IMR-90 (cell line): ENCODE results near the gene MMD2. TPM values are rescaled to one million over a fixed set of nuclear protein-coding genes. Genes with fewer than 3 reads are reported as not detected.

ENCODE experiments used
- ATAC-seq: fragments of 200-7000 bp; cut with Tn5 transposase; 2 replicates; pipeline ENCODE4 v1.9.1; 2020; ENCODE audit warnings: low read depth, mild to moderate bottlenecking, moderate library complexity
- BruUV-seq: library from RNA; stranded (reverse); fragments of 400-500 nt; replicated peaks from 2 replicates; lab custom pipeline; 2021; lab: Mats Ljungman, UMichigan
- CTCF ChIA-PET: fragments of 300-600 bp; formaldehyde crosslinking; extraction: SDS; loops from one replicate; lab custom pipeline; 2021; ENCODE audit warnings: antibody characterized with exemption; lab: Yijun Ruan, JAX
- POLR2A ChIA-PET: fragments of 300-600 bp; sonication (Branson Sonifier 250); formaldehyde crosslinking; loops from one replicate; lab custom pipeline; 2022; ENCODE audit warnings: antibody characterized with exemption; ENCODE audit not compliant: unreplicated experiment; lab: Charles Lee
- DNase-seq: peaks from one replicate; pipeline ENCODE4 v3.0.0; 2013
- H2AFZ ChIP-seq: replicated peaks from 2 replicates; pipeline ENCODE3; 2013; ENCODE audit warnings: low read length, mild to moderate bottlenecking; ENCODE audit not compliant: poor library complexity
- H2AK5ac ChIP-seq: 2 replicates; pipeline ENCODE4 v1.6.1; 2013; ENCODE audit warnings: low read depth, low read length, inconsistent platforms
- H2AK9ac ChIP-seq: replicated peaks from 2 replicates; pipeline ENCODE3; 2013; ENCODE audit warnings: mild to moderate bottlenecking, low read depth, low read length, moderate library complexity; ENCODE audit not compliant: poor library complexity
- H2BK120ac ChIP-seq: 2 replicates; pipeline ENCODE4 v1.6.1; 2013; ENCODE audit warnings: low read depth, low read length, inconsistent platforms
- H2BK15ac ChIP-seq: 3 replicates; pipeline ENCODE4 v1.6.1; 2013; ENCODE audit warnings: low read depth, low read length, inconsistent platforms
- H2BK20ac ChIP-seq: 2 replicates; pipeline ENCODE4 v1.6.1; 2013; ENCODE audit warnings: low read depth, mild to moderate bottlenecking, inconsistent platforms, low read length, moderate library complexity
- H2BK5ac ChIP-seq: 2 replicates; pipeline ENCODE4 v1.6.1; 2013; ENCODE audit warnings: mild to moderate bottlenecking, low read depth, low read length, inconsistent platforms; ENCODE audit not compliant: poor library complexity, severe bottlenecking
- H3K14ac ChIP-seq: replicated peaks from 2 replicates; pipeline ENCODE4 v1.6.1; 2013; ENCODE audit warnings: low read depth, low read length, inconsistent platforms
- H3K18ac ChIP-seq: 2 replicates; pipeline ENCODE4 v1.6.1; 2013; ENCODE audit warnings: low read depth, low read length, control low read depth
- H3K23ac ChIP-seq: 2 replicates; pipeline ENCODE4 v1.6.1; 2013; ENCODE audit warnings: low read depth, low read length, inconsistent platforms
- H3K27ac ChIP-seq: 2 replicates; pipeline ENCODE4 v1.5.1; 2013; ENCODE audit warnings: mild to moderate bottlenecking, control low read depth, low read length; ENCODE audit not compliant: insufficient read depth
- H3K27me3 ChIP-seq: 2 replicates; pipeline ENCODE4 v1.6.1; 2013; ENCODE audit warnings: low read length; ENCODE audit not compliant: control insufficient read depth, insufficient read depth
- H3K36me3 ChIP-seq: 2 replicates; pipeline ENCODE4 v1.6.1; 2013; ENCODE audit warnings: low read length, mixed read lengths; ENCODE audit not compliant: control insufficient read depth, insufficient read depth
- H3K4ac ChIP-seq: 2 replicates; pipeline ENCODE4 v1.6.1; 2013; ENCODE audit warnings: low read depth, low read length, inconsistent platforms
- H3K4me1 ChIP-seq: 2 replicates; pipeline ENCODE4 v1.6.1; 2013; ENCODE audit warnings: low read length, mixed read lengths; ENCODE audit not compliant: control insufficient read depth, insufficient read depth
- H3K4me2 ChIP-seq: 2 replicates; pipeline ENCODE4 v1.6.1; 2013; ENCODE audit warnings: low read depth, mild to moderate bottlenecking, control low read depth, low read length, moderate library complexity
- H3K4me3 ChIP-seq: 2 replicates; pipeline ENCODE4 v1.5.1; 2013; ENCODE audit warnings: low read depth, mild to moderate bottlenecking, control low read depth, low read length, moderate library complexity; ENCODE audit not compliant: insufficient read depth
- H3K56ac ChIP-seq: 2 replicates; pipeline ENCODE4 v1.6.1; 2013; ENCODE audit warnings: low read length, inconsistent platforms; ENCODE audit not compliant: insufficient read depth; ENCODE audit errors: extremely low read depth
- H3K79me1 ChIP-seq, 2 experiments: 2 replicates each; pipeline ENCODE4 v1.6.1; 2013; ENCODE audit warnings: low read length in 2 of 2, inconsistent platforms in 1 of 2, low read depth in 1 of 2
- H3K9ac ChIP-seq: 2 replicates; pipeline ENCODE4 v1.6.1; 2013; ENCODE audit warnings: low read depth, low read length, control low read depth
- H3K9me1 ChIP-seq: 2 replicates; pipeline ENCODE4 v1.6.1; 2013; ENCODE audit warnings: low read length, inconsistent platforms; ENCODE audit not compliant: insufficient read depth
- H3K9me3 ChIP-seq: 2 replicates; pipeline ENCODE4 v1.6.1; 2013; ENCODE audit warnings: low read length; ENCODE audit not compliant: control insufficient read depth, insufficient read depth
- H4K20me1 ChIP-seq: 2 replicates; pipeline ENCODE4 v1.6.1; 2013; ENCODE audit warnings: low read length, inconsistent platforms; ENCODE audit not compliant: insufficient read depth
- H4K5ac ChIP-seq: 2 replicates; pipeline ENCODE4 v1.6.1; 2013; ENCODE audit warnings: mild to moderate bottlenecking, low read depth, low read length, control low read depth
- H4K8ac ChIP-seq, 2 experiments: 2 replicates each; pipeline ENCODE4 v1.6.1; 2013; ENCODE audit warnings: low read depth in 2 of 2, low read length in 2 of 2, control low read depth in 1 of 2, inconsistent platforms in 1 of 2
- H4K91ac ChIP-seq: 2 replicates; pipeline ENCODE4 v1.6.1; 2013; ENCODE audit warnings: low read depth, low read length, inconsistent platforms; ENCODE audit not compliant: insufficient read depth
- BHLHE40 ChIP-seq: fragments of 150-350 bp; IDR thresholded peaks from 2 replicates; pipeline ENCODE4 v1.6.1; 2016; ENCODE audit warnings: mild to moderate bottlenecking, low read depth, low read length
- CHD1 ChIP-seq: IDR thresholded peaks from 2 replicates; pipeline ENCODE4 v1.6.1; 2012; ENCODE audit warnings: low read depth, low read length, improper control_type of control experiment
- FOS ChIP-seq: fragments of 150-350 bp; IDR thresholded peaks from 2 replicates; pipeline ENCODE4 v1.6.1; 2016; ENCODE audit warnings: low read depth, low read length
- MAFK ChIP-seq: IDR thresholded peaks from 2 replicates; pipeline ENCODE4 v1.6.1; 2012; ENCODE audit warnings: low read depth, low read length, improper control_type of control experiment
- MAZ ChIP-seq: IDR thresholded peaks from 2 replicates; pipeline ENCODE4 v1.6.1; 2012; ENCODE audit warnings: low read depth, mild to moderate bottlenecking, low read length, improper control_type of control experiment, moderate library complexity, borderline replicate concordance
- MXI1 ChIP-seq: IDR thresholded peaks from 2 replicates; pipeline ENCODE4 v1.6.1; 2012; ENCODE audit warnings: low read depth, mild to moderate bottlenecking, low read length, moderate library complexity, borderline replicate concordance
- POLR2A ChIP-seq: IDR thresholded peaks from 2 replicates; pipeline ENCODE4 v1.6.1; 2012; ENCODE audit warnings: mild to moderate bottlenecking, low read depth, low read length
- RAD21 ChIP-seq: IDR thresholded peaks from 2 replicates; pipeline ENCODE4 v1.6.1; 2012; ENCODE audit warnings: low read length, improper control_type of control experiment
- RFX5 ChIP-seq: IDR thresholded peaks from 2 replicates; pipeline ENCODE4 v1.8.0; 2012; ENCODE audit warnings: low read depth, mild to moderate bottlenecking, low read length, moderate library complexity
- SMC3 ChIP-seq: fragments of 150-350 bp; IDR thresholded peaks from 2 replicates; pipeline ENCODE4 v1.6.1; 2016; ENCODE audit warnings: low read depth, mild to moderate bottlenecking, antibody characterized with exemption, low read length, moderate library complexity
- dilution Hi-C: fragments of 300-500 bp; cut with HindIII; formaldehyde crosslinking; loops from one replicate; pipeline ENCODE4 v1.14.3; 2018; ENCODE audit warnings: low sequenced_read_pairs; ENCODE audit not compliant: unreplicated experiment
- in situ Hi-C: fragments of 300-500 bp; cut with MboI; formaldehyde crosslinking; loops from 3 replicates; pipeline ENCODE4 v1.14.3; 2019; ENCODE audit warnings: low sequenced_read_pairs, inconsistent platforms, mixed read lengths
- intact Hi-C: fragments of 100-400 bp; cut with micrococcal nuclease; formaldehyde crosslinking; loops from 2 replicates; pipeline ENCODE4 v1.10.0; 2022
- polyA plus RNA-seq, 3 experiments: library from polyadenylated mRNA; depleted of rRNA; stranded (reverse); fragments of >200 nt; gene quantifications; 2 replicates each; pipeline ENCODE4 v1.2.3, GENCODE V29; 2012; ENCODE audit warnings: low replicate concordance in 1 of 3
- total RNA-seq: library from RNA; depleted of rRNA; stranded (reverse); fragments of >200 nt; gene quantifications from 2 replicates; pipeline ENCODE4 v1.2.3, GENCODE V29; 2012
- TF ChIP-seq, protein P1 (sequence below): fragments of 150-350 bp; IDR thresholded peaks from 2 replicates; pipeline ENCODE4 v1.6.1; 2016; ENCODE audit warnings: low read depth, mild to moderate bottlenecking, low read length, moderate library complexity, borderline replicate concordance
- TF ChIP-seq, protein P2 (sequence below): fragments of 150-350 bp; IDR thresholded peaks from 2 replicates; pipeline ENCODE4 v1.6.1; 2017; ENCODE audit warnings: mild to moderate bottlenecking, antibody characterized with exemption, low read length, low read depth

The MMD2 gene
- total and polyA plus RNA-seq, 2 of the 4 experiments (the other 2 are of a cell fraction): not detected

DNA sequence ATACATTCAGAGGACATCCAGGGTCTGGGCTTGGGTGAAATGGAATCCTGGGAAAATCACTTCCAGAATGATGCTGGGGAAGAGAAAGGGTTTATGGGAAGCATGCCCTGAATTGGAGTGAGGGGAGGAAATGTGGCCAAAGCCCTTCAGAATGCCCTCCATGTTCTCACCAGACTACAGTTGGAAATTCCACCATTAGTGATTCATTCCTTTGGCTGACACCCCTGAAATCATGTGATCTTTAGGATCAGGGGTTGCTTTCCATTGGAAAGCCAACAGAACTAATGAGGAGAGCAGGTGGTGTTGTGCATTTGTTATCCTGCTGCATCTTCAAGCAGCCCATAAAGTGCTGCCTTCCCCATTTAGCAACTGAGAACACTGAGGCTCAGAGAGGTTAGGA is 54.6 kb downstream of the MMD2 start:
- Histone ChIP-seq H3K14ac (no peak overlapping the region), H4K91ac (no peak overlapping the region), H2AK5ac (no peak overlapping the region), H3K9me3 (no peaks in the 10 kb centered on the region; the same call in 1 of the 2 replicates), H3K4me3 (no peak overlapping the region), H4K5ac (no peak overlapping the region), H3K36me3 (no peaks in the 10 kb centered on the region), H2BK15ac (no peak overlapping the region), H3K4ac (no peak overlapping the region), H3K56ac (no peak overlapping the region), H4K8ac (no peak overlapping the region), H3K9ac (no peak overlapping the region), H2BK20ac (no peak overlapping the region), H3K27me3 (no peaks in the 10 kb centered on the region; the same call in 1 of the 2 replicates), H3K79me1 (no peaks in the 10 kb centered on the region), H3K18ac (no peak overlapping the region), H4K20me1 (no peaks in the 10 kb centered on the region), H2AK9ac (no peak overlapping the region), H3K9me1 (no peaks in the 10 kb centered on the region), H3K4me1 (no peaks in the 10 kb centered on the region), H3K27ac (no peak overlapping the region), H3K4me2 (no peak overlapping the region), H2BK120ac (no peak overlapping the region), H2AFZ (no peak overlapping the region), H2BK5ac (no peak overlapping the region), H3K23ac (no peak overlapping the region)
- no peak for ATAC-seq
- POLR2A ChIA-PET: no interaction called here
- CTCF ChIA-PET: no interaction called here
- no TSS peak for BruUV-seq
- dilution Hi-C loops: no loop called here
- TF ChIP-seq, protein P1, sequence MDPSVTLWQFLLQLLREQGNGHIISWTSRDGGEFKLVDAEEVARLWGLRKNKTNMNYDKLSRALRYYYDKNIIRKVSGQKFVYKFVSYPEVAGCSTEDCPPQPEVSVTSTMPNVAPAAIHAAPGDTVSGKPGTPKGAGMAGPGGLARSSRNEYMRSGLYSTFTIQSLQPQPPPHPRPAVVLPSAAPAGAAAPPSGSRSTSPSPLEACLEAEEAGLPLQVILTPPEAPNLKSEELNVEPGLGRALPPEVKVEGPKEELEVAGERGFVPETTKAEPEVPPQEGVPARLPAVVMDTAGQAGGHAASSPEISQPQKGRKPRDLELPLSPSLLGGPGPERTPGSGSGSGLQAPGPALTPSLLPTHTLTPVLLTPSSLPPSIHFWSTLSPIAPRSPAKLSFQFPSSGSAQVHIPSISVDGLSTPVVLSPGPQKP: no peak
- no peak for TF ChIP-seq CHD1
- no peak for TF ChIP-seq BHLHE40
- TF ChIP-seq, protein P2, sequence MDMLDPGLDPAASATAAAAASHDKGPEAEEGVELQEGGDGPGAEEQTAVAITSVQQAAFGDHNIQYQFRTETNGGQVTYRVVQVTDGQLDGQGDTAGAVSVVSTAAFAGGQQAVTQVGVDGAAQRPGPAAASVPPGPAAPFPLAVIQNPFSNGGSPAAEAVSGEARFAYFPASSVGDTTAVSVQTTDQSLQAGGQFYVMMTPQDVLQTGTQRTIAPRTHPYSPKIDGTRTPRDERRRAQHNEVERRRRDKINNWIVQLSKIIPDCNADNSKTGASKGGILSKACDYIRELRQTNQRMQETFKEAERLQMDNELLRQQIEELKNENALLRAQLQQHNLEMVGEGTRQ: no peak
- TF ChIP-seq MXI1: no peak
- no peak for TF ChIP-seq MAZ
- no peak for TF ChIP-seq SMC3
- no peak for TF ChIP-seq RFX5
- TF ChIP-seq FOS: no peak
- TF ChIP-seq MAFK: no peak
- TF ChIP-seq POLR2A: no peak
- no peak for TF ChIP-seq RAD21
- DNase-seq: no peak
- intact Hi-C loops: no loop called here
- in situ Hi-C loops: no loop called here
